Measurements from ENCODE around the gene HMCN2. TPM values are rescaled to one million over a fixed set of nuclear protein-coding genes. Genes with fewer than 3 reads are reported as not detected.
A peak's percentile ranks its signal among the peaks of the same experiment; 100 is the strongest.

Gene HMCN2
- total and polyA plus RNA-seq, 2 donors from 2014 or later: 0.99 to 8.6 TPM

- intact Hi-C loops (cut with DNase I): no loop called here
- DNase-seq: peak in 2 of 5 donors; percentile 21 to 46
- no peaks in the 10 kb centered on the region for H3K36me3 ChIP-seq (ENCODE audit: control insufficient read depth in 2 of 3, insufficient read depth in 3 of 3, low read length in 3 of 3)
Measured at GRCh38 chr9:130287736-130288135, 22.2 kb downstream of the HMCN2 start.

GRCh38 chr9:130288393-130288792, 22.8 kb downstream of the HMCN2 start:
- DNase-seq (peak in 1 of 5 donors; percentile 29), FAIRE-seq (no peak)
- H3K9me3 ChIP-seq (ENCODE audit: control insufficient read depth in 2 of 3, insufficient read depth in 1 of 3, low read length in 3 of 3): no peaks in the 10 kb centered on the region
- no peaks in the 10 kb centered on the region for H3K4me1 ChIP-seq (ENCODE audit: control insufficient read depth in 2 of 3, insufficient read depth in 2 of 3, low read depth in 1 of 3, low read length in 3 of 3)
- H3K27ac ChIP-seq (ENCODE audit: low read depth in 2 of 2, low read length in 2 of 2): no peak overlapping the region
- no peaks in the 10 kb centered on the region for H3K36me3 ChIP-seq (ENCODE audit: control insufficient read depth in 2 of 3, insufficient read depth in 3 of 3, low read length in 3 of 3)
- intact Hi-C loops (cut with DNase I): no loop called here
- H3K27me3 ChIP-seq (ENCODE audit: control insufficient read depth, insufficient read depth, low read length): no peaks in the 10 kb centered on the region
- H3K4me3 ChIP-seq (ENCODE audit: low read length in 3 of 3): no peak overlapping the region
- H3K9ac ChIP-seq (ENCODE audit: low read length in 3 of 3): no peak overlapping the region
- TF ChIP-seq CTCF (IDR thresholded peaks at IDR 0.05; ENCODE audit: borderline replicate concordance, extremely low read depth, insufficient read depth): no peak

More at GRCh38 chr9:130287736-130288135, 22.2 kb downstream of the HMCN2 start:
- Histone ChIP-seq H3K4me1 (ENCODE audit: control insufficient read depth in 2 of 3, insufficient read depth in 2 of 3, low read depth in 1 of 3, low read length in 3 of 3) (no peaks in the 10 kb centered on the region), H3K4me3 (ENCODE audit: low read length in 3 of 3) (no peak overlapping the region), H3K9me3 (ENCODE audit: control insufficient read depth in 2 of 3, insufficient read depth in 1 of 3, low read length in 3 of 3) (no peaks in the 10 kb centered on the region), H3K27ac (ENCODE audit: low read depth in 2 of 2, low read length in 2 of 2) (no peak overlapping the region), H3K9ac (ENCODE audit: low read length in 3 of 3) (no peak overlapping the region), H3K27me3 (ENCODE audit: control insufficient read depth, insufficient read depth, low read length) (no peaks in the 10 kb centered on the region)
- no peak for FAIRE-seq
- TF ChIP-seq CTCF (IDR thresholded peaks at IDR 0.05; ENCODE audit: borderline replicate concordance, extremely low read depth, insufficient read depth): no peak

- H3K9ac ChIP-seq (ENCODE audit: low read length in 3 of 3): no peak overlapping the region
- intact Hi-C loops (cut with DNase I): no loop called here
Measured at GRCh38 chr9:130288926-130289690, 23.5 kb downstream of the HMCN2 start.

More at GRCh38 chr9:130288926-130289690, 23.5 kb downstream of the HMCN2 start:
- DNase-seq (peak; percentile 11 to 62 (median 37)), FAIRE-seq (no peak)
- no peaks in the 10 kb centered on the region for H3K9me3 ChIP-seq (ENCODE audit: control insufficient read depth in 2 of 3, insufficient read depth in 1 of 3, low read length in 3 of 3)
- no peak overlapping the region for H3K4me3 ChIP-seq (ENCODE audit: low read length in 3 of 3)
- no peak overlapping the region for H3K27ac ChIP-seq (ENCODE audit: low read depth in 2 of 2, low read length in 2 of 2)
- no peaks in the 10 kb centered on the region for H3K27me3 ChIP-seq (ENCODE audit: control insufficient read depth, insufficient read depth, low read length)
- no peak for TF ChIP-seq CTCF (IDR thresholded peaks at IDR 0.05; ENCODE audit: borderline replicate concordance, extremely low read depth, insufficient read depth)
- no peaks in the 10 kb centered on the region for H3K36me3 ChIP-seq (ENCODE audit: control insufficient read depth in 2 of 3, insufficient read depth in 3 of 3, low read length in 3 of 3)
- H3K4me1 ChIP-seq (ENCODE audit: control insufficient read depth in 2 of 3, insufficient read depth in 2 of 3, low read depth in 1 of 3, low read length in 3 of 3): no peaks in the 10 kb centered on the region
